HG03097 (cell line): ENCODE data around the gene VASH1.

Experiments used
- ATAC-seq: cut with Tn5 transposase; IDR thresholded peaks from one replicate; pipeline ENCODE4 v1.9.1; 2021; ENCODE audit not compliant: unreplicated experiment, low FRiP score

VASH1 gene

GRCh38 chr14:76741074-76741473 is 20.2 kb upstream of the VASH1 start:
- ATAC-seq, result no peak

- no peak for ATAC-seq
These were observed 19.1 kb upstream of the VASH1 start for GRCh38 chr14:76742185-76742584.

- ATAC-seq, result no peak
These were observed 18.3 kb upstream of the VASH1 start for GRCh38 chr14:76742966-76743365.

- no peak for ATAC-seq
These were observed 8.5 kb upstream of the VASH1 start for GRCh38 chr14:76752744-76753143.

DNA sequence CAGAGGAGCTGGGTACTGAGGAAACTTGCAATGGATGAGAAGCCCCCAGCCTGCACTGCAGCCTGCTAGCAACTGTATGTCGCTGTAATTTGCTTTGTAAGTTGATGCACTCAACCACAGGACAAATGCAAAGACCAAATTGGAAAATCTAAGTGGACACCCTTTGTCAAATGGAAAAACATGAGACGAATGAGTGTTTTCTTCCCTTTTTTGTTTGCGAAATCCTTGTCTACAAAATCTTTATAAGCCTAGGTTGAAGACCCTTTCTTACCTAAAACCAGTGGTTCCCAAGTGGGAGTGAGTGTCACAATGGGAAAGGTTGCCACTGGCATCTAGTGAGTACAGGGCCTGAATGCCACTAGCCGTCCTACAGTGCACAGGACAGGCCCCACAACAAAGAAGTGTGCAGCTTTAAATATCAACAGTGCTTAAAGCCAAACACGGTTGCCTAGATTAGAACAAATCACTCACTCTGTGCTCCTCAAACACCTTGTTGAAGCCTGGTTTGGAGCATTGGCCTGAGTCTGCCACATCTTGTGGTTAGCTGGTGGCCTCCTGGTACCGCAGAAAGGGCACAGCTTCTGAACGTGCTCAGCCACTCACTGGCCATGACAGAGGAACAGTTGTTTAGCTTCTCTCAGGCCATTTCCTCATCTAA is 7.6 kb upstream of the VASH1 start:
- ATAC-seq, result no peak

- ATAC-seq, result no peak
These were observed 6.7 kb upstream of the VASH1 start for GRCh38 chr14:76754586-76754985.

DNA sequence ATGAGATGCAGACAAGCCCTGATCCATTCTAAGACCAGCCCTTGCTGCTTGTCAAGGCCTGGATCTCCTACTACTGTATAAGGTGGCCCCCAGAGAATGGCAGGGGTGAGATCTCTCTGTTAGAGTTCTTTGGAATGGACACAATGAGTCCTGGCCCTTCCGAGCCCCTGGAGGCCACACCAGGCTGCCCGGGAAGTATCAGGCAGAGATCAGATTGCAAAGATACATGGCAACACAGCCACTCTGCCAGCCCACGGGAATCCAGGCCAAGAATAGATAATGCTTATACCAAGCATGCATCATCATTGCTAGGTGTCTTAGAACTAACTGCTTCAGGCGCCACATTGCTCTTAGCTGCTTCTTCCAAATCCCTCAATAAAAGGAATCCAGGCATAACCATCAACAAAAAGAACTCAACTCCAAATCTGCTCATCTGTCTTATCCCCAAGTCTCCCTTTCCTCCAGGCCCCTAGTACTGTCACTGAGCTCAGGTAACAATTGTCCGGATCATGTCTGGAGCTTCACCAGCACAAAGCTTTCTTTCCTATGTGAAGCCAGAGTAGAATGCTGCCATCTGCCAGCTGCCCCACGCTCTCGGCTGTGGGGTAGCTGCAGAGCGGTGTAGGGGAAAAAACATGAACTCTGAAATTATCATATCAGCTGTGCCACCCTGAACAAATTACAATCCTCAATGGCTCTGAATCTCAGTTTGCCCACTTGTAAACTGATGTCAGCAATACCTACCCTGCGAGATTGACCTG is 5.5 kb upstream of the VASH1 start:
- no peak for ATAC-seq

GRCh38 chr14:76756371-76756750 is 4.9 kb upstream of the VASH1 start:
- no peak for ATAC-seq

DNA sequence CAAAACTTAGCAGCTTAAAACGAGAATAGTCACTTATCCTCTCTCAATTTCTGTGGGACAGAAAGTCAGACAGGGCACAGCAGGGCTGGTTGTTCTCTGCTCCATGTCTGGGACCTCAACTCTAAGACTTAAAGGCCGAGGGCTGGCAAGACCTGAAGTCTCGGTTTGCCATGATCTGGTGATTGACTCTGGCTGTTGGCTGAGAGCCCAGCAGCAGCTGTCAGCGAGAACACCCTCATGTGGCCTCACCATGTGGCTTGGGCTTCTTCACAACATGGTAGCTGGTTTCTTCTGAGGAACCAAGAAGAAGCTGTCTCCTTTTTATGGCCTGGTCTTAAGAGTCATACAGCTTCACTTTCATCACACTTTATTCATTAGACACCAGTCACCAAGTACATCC is 1.7 kb upstream of the VASH1 start:
- ATAC-seq, result no peak

GRCh38 chr14:76760331-76761135 is 735 bp upstream of the VASH1 start:
- no peak for ATAC-seq

- ATAC-seq, result no peak
These were observed 717 bp downstream of the VASH1 start for GRCh38 chr14:76761960-76762410.

DNA sequence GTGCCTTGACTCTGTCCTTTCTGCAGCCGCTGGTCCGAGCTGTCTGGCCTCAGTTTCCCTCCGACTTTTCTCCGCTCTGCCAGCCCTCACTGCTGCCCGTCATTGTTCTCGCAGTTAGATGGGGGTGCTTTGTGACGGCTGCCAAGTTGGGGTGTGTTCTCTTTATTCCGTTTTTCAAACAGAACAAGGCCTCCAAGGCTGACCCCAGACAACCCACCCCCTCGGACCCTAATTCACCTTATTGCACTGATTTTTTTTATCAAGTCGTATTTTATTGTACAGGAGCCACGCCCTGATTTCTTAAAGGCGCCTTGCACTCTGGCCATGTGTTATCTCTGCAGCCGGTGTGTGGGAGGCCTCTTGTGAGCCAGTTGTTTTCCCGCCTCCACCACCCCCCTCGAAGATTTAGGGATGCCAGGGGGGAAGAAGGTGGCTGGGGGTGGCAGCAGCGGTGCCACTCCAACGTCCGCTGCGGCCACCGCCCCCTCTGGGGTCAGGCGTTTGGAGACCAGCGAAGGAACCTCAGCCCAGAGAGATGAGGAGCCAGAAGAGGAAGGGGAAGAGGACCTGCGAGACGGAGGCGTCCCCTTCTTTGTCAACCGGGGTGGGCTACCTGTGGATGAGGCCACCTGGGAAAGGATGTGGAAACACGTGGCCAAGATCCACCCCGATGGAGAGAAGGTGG is 1.3 kb downstream of the VASH1 start:
- no peak for ATAC-seq

- ATAC-seq, result no peak
These were observed 2.1 kb downstream of the VASH1 start for GRCh38 chr14:76763096-76764041.

DNA sequence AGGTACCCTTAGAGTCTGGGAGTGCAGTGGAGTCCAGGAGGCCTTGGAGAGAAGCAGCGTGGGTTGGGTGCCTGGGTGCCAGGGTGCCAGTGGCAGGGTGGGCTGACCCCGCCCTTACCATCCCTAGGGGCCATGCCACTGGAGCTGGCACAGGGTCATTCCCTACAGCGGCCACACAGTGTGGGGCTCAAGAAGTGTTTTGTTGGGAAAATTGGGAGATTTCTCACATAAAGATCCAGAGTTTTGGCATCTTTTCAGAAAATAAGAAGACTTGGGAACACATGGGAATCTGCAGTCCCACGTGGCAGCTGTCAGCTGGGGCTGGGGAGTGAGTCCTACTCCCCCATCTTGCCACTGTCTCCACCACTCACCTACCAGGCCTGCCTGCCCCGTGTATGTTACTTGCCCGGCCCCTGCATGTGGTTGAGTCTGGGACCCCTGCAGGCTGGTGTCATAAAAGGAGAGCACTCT is 4.2 kb downstream of the VASH1 start:
- no peak for ATAC-seq

- ATAC-seq, result peak; percentile 76
These were observed 6.7 kb downstream of the VASH1 start for GRCh38 chr14:76767681-76768656.

GRCh38 chr14:76768671-76769500 is 7.6 kb downstream of the VASH1 start:
- no peak for ATAC-seq

GRCh38 chr14:76769636-76770292 is 8.5 kb downstream of the VASH1 start:
- no peak for ATAC-seq
